A673 (cell line): ENCODE results near the gene TAX1BP1. TPM values are rescaled to one million over a fixed set of nuclear protein-coding genes. Genes with fewer than 3 reads are reported as not detected.

Experiments used
- Bru-seq: library from RNA; stranded (reverse); fragments of 400-500 nt; gene quantifications from one replicate; lab custom pipeline; 2021; lab: Mats Ljungman, UMichigan
- BruChase-seq, 2 experiments: library from RNA; stranded (reverse); fragments of 400-500 nt; gene quantifications; one replicate each; lab custom pipeline; 2021; lab: Mats Ljungman, UMichigan
- BruUV-seq: library from RNA; stranded (reverse); fragments of 400-500 nt; replicated peaks from 2 replicates; lab custom pipeline; 2021; lab: Mats Ljungman, UMichigan
- CTCF ChIA-PET: fragments of 300-600 bp; sonication (Branson Sonifier 250); formaldehyde crosslinking; loops from one replicate; lab custom pipeline; 2022; ENCODE audit warnings: antibody characterized with exemption; lab: Charles Lee
- POLR2A ChIA-PET: fragments of 300-600 bp; sonication (Branson Sonifier 250); formaldehyde crosslinking; loops from one replicate; lab custom pipeline; 2022; ENCODE audit warnings: antibody characterized with exemption; ENCODE audit not compliant: low non-redundant PET; lab: Charles Lee
- DNase-seq: peaks from one replicate; pipeline ENCODE4 v3.0.0-alpha.2; 2015; ENCODE audit warnings: low spot score
- H3K27ac ChIP-seq: fragments of 200-600 bp; sonication (generic); 2 replicates; pipeline ENCODE4 v1.5.1; 2016; ENCODE audit warnings: mixed run types, low read depth, mild to moderate bottlenecking, mixed read lengths, antibody characterized with exemption, low read length; ENCODE audit not compliant: poor library complexity, severe bottlenecking
- H3K27me3 ChIP-seq: fragments of 200-600 bp; sonication (generic); replicated peaks from 2 replicates; pipeline ENCODE4 v1.6.1; 2017; ENCODE audit warnings: mixed run types, low read depth, mild to moderate bottlenecking, mixed read lengths, antibody characterized with exemption, low read length; ENCODE audit not compliant: insufficient read depth, poor library complexity
- H3K36me3 ChIP-seq: fragments of 200-600 bp; sonication (generic); 2 replicates; pipeline ENCODE4 v1.6.1; 2016; ENCODE audit warnings: mixed run types, mild to moderate bottlenecking, mixed read lengths, antibody characterized with exemption, low read length; ENCODE audit not compliant: insufficient read depth, poor library complexity, severe bottlenecking
- H3K4me1 ChIP-seq: fragments of 200-600 bp; sonication (generic); 2 replicates; pipeline ENCODE4 v1.6.1; 2017; ENCODE audit warnings: mixed run types, mild to moderate bottlenecking, mixed read lengths, antibody characterized with exemption, low read length; ENCODE audit not compliant: insufficient read depth, poor library complexity, severe bottlenecking
- H3K4me3 ChIP-seq: fragments of 200-600 bp; sonication (generic); 2 replicates; pipeline ENCODE4 v1.5.1; 2016; ENCODE audit warnings: low read depth, mixed run types, mild to moderate bottlenecking, mixed read lengths, low read length; ENCODE audit not compliant: poor library complexity, severe bottlenecking
- H3K9me3 ChIP-seq: fragments of 200-600 bp; sonication (generic); 2 replicates; pipeline ENCODE4 v1.6.1; 2016; ENCODE audit warnings: mixed run types, low read depth, mild to moderate bottlenecking, mixed read lengths, antibody characterized with exemption, low read length; ENCODE audit not compliant: poor library complexity, severe bottlenecking
- CTCF ChIP-seq: fragments of 300-800, 200-600 bp; sonication (generic); conservative IDR thresholded peaks from 2 replicates; pipeline ENCODE4 v1.5.1; 2017; ENCODE audit warnings: low read depth, mild to moderate bottlenecking, antibody characterized with exemption, low read length, moderate library complexity, mixed read lengths
- EZH2 ChIP-seq: fragments of 200-600 bp; sonication (generic); IDR thresholded peaks from 2 replicates; pipeline ENCODE4 v1.6.1; 2017; ENCODE audit warnings: borderline replicate concordance, low read depth, mild to moderate bottlenecking, mixed read lengths, antibody characterized with exemption, low read length; ENCODE audit not compliant: poor library complexity, severe bottlenecking
- intact Hi-C: fragments of 100-400 bp; cut with micrococcal nuclease; formaldehyde crosslinking; loops from one replicate; pipeline ENCODE4 v1.10.0; 2022; ENCODE audit not compliant: unreplicated experiment
- long read RNA-seq: library from polyadenylated mRNA; stranded (forward); transcript quantifications from one replicate; pipeline ENCODE4 v2.0.0, GENCODE V29; 2022
- total RNA-seq: library from RNA; stranded (reverse); gene quantifications from 2 replicates; pipeline ENCODE4 v1.2.3, GENCODE V29; 2021

TAX1BP1 gene
- total RNA-seq (54.0 and 59.7 TPM in 2 replicates), Bru-seq, nascent RNA (percentile 84 among the genes with signal in this experiment), BruChase-seq, experiment 1, labeled RNA remaining after a 2-hour chase (percentile 76 among the genes with signal in this experiment), BruChase-seq, experiment 2, labeled RNA remaining after a 6-hour chase (percentile 75 among the genes with signal in this experiment)
- long read RNA-seq, transcript TAX1BP1-201 (17 exons, 2,478 nt), result major isoform, 167 of 236 reads
- long read RNA-seq, transcript TAX1BP1-202 (17 exons, 2,892 nt), result minor isoform, 21 of 236 reads
- long read RNA-seq, partial matches to known transcripts, result 9 of 236 reads
- long read RNA-seq, other reads (novel, unspliced or antisense), result 38 of 236 reads

GRCh38 chr7:27739909-27740448, at the start of gene TAX1BP1:
TAX1BP1 (plus strand) TSS chr7:27740162; CDS start chr7:27748525, 8,363 bp downstream.
- intact Hi-C loops, result loop anchor here (5.0 kb wide), 1 partner anchor 78 kb away; the partner anchor contains the start of gene HIBADH
- DNase-seq, result peak; percentile 95
- H3K9me3 ChIP-seq, result no peaks in the 10 kb centered on the region
- POLR2A ChIA-PET, result no interaction called here
- CTCF ChIA-PET, result interaction anchor here (1.0 kb wide), 1 partner anchor 34 kb away, joined by 3 read pairs; no protein-coding TSS in a partner anchor
- H3K4me3 ChIP-seq, result peak within 1 kb of the TSS; percentile 92
- H3K36me3 ChIP-seq, result no peaks in the 10 kb centered on the region
- TF ChIP-seq CTCF (no peak), EZH2 (no peak)
- H3K27ac ChIP-seq, result peak within 1 kb of the TSS; percentile 91
- peaks cover 6% of the 10 kb centered on the region for H3K4me1 ChIP-seq
- no TSS peak for BruUV-seq
- no peaks in the 10 kb centered on the region for H3K27me3 ChIP-seq

- no peak for TF ChIP-seq CTCF
- ChIA-PET POLR2A (no interaction called here), CTCF (no interaction called here)
- H3K27me3 ChIP-seq, result no peaks in the 10 kb centered on the region
- intact Hi-C loops, result no loop called here
- H3K27ac ChIP-seq, result no peak overlapping the region
- no peaks in the 10 kb centered on the region for H3K9me3 ChIP-seq
- no peaks in the 10 kb centered on the region for H3K4me1 ChIP-seq
- H3K36me3 ChIP-seq, result no peaks in the 10 kb centered on the region
- no peak overlapping the region for H3K4me3 ChIP-seq
- no peak for DNase-seq
- no TSS peak for BruUV-seq
These were observed 49.3 kb upstream of the TAX1BP1 start for GRCh38 chr7:27690649-27691048.

GRCh38 chr7:27693794-27694193, 46.2 kb upstream of the TAX1BP1 start:
- Histone ChIP-seq H3K9me3 (no peaks in the 10 kb centered on the region), H3K27me3 (no peaks in the 10 kb centered on the region), H3K36me3 (no peaks in the 10 kb centered on the region), H3K4me1 (no peaks in the 10 kb centered on the region), H3K27ac (no peak overlapping the region), H3K4me3 (no peak overlapping the region)
- ChIA-PET POLR2A (no interaction called here), CTCF (no interaction called here)
- no peak for TF ChIP-seq EZH2
- no peak for TF ChIP-seq CTCF
- BruUV-seq, result no TSS peak
- intact Hi-C loops, result no loop called here
- no peak for DNase-seq
